ENCODE measurements around the gene C2CD4D.

C2CD4D gene

GRCh38 chr1:151816548-151817352 is 22.9 kb downstream of the C2CD4D start:
- Histone ChIP-seq H3K27ac (ENCODE audit: low read depth, low read length) (no peak overlapping the region), H3K4me3 (ENCODE audit: low read depth in 1 of 5, low read length in 5 of 5) (no peak overlapping the region), H3K9ac (ENCODE audit: low read length in 5 of 5) (no peak overlapping the region), H3K27me3 (ENCODE audit: control insufficient read depth in 5 of 5, insufficient read depth in 4 of 5, low read length in 5 of 5) (peaks cover 0 to 5% (median 2%) of the 10 kb centered on the region in 5 donors), H3K4me1 (ENCODE audit: control insufficient read depth in 5 of 5, insufficient read depth in 5 of 5, low read length in 5 of 5) (peaks cover 0 to 22% (median 13%) of the 10 kb centered on the region in 5 donors), H3K36me3 (ENCODE audit: control insufficient read depth in 5 of 5, insufficient read depth in 5 of 5, low read length in 5 of 5) (no peaks in the 10 kb centered on the region), H3K9me3 (ENCODE audit: control insufficient read depth in 5 of 5, low read length in 5 of 5) (no peaks in the 10 kb centered on the region)

- Histone ChIP-seq H3K27ac (ENCODE audit: low read depth, low read length) (no peak overlapping the region), H3K9ac (ENCODE audit: low read length in 5 of 5) (no peak overlapping the region), H3K36me3 (ENCODE audit: control insufficient read depth in 5 of 5, insufficient read depth in 5 of 5, low read length in 5 of 5) (no peaks in the 10 kb centered on the region), H3K27me3 (ENCODE audit: control insufficient read depth in 5 of 5, insufficient read depth in 4 of 5, low read length in 5 of 5) (peaks cover 0 to 5% (median 2%) of the 10 kb centered on the region in 5 donors), H3K4me1 (ENCODE audit: control insufficient read depth in 5 of 5, insufficient read depth in 5 of 5, low read length in 5 of 5) (peaks cover 0 to 18% (median 10%) of the 10 kb centered on the region in 5 donors), H3K9me3 (ENCODE audit: control insufficient read depth in 5 of 5, low read length in 5 of 5) (no peaks in the 10 kb centered on the region), H3K4me3 (ENCODE audit: low read depth in 1 of 5, low read length in 5 of 5) (no peak overlapping the region)
These were observed 23.8 kb downstream of the C2CD4D start for GRCh38 chr1:151815716-151816327.

GRCh38 chr1:151814971-151815545 is 24.6 kb downstream of the C2CD4D start:
- peaks cover 0 to 14% (median 3%) of the 10 kb centered on the region in 5 donors for H3K4me1 ChIP-seq (ENCODE audit: control insufficient read depth in 5 of 5, insufficient read depth in 5 of 5, low read length in 5 of 5)
- no peak overlapping the region for H3K9ac ChIP-seq (ENCODE audit: low read length in 5 of 5)
- H3K27ac ChIP-seq (ENCODE audit: low read depth, low read length) = no peak overlapping the region
- peaks cover 0 to 5% (median 2%) of the 10 kb centered on the region in 5 donors for H3K27me3 ChIP-seq (ENCODE audit: control insufficient read depth in 5 of 5, insufficient read depth in 4 of 5, low read length in 5 of 5)
- no peaks in the 10 kb centered on the region for H3K9me3 ChIP-seq (ENCODE audit: control insufficient read depth in 5 of 5, low read length in 5 of 5)
- no peaks in the 10 kb centered on the region for H3K36me3 ChIP-seq (ENCODE audit: control insufficient read depth in 5 of 5, insufficient read depth in 5 of 5, low read length in 5 of 5)
- no peak overlapping the region for H3K4me3 ChIP-seq (ENCODE audit: low read depth in 1 of 5, low read length in 5 of 5)

- Histone ChIP-seq H3K4me3 (ENCODE audit: low read depth in 1 of 5, low read length in 5 of 5) (no peak overlapping the region), H3K9ac (ENCODE audit: low read length in 5 of 5) (no peak overlapping the region), H3K4me1 (ENCODE audit: control insufficient read depth in 5 of 5, insufficient read depth in 5 of 5, low read length in 5 of 5) (peaks cover 0 to 15% (median 6%) of the 10 kb centered on the region in 5 donors), H3K36me3 (ENCODE audit: control insufficient read depth in 5 of 5, insufficient read depth in 5 of 5, low read length in 5 of 5) (no peaks in the 10 kb centered on the region), H3K27me3 (ENCODE audit: control insufficient read depth in 5 of 5, insufficient read depth in 4 of 5, low read length in 5 of 5) (peaks cover 0 to 5% (median 2%) of the 10 kb centered on the region in 5 donors), H3K9me3 (ENCODE audit: control insufficient read depth in 5 of 5, low read length in 5 of 5) (no peaks in the 10 kb centered on the region), H3K27ac (ENCODE audit: low read depth, low read length) (no peak overlapping the region)
These were observed 25.2 kb downstream of the C2CD4D start for GRCh38 chr1:151814426-151814825.

- Histone ChIP-seq H3K9me3 (ENCODE audit: control insufficient read depth in 5 of 5, low read length in 5 of 5) (no peaks in the 10 kb centered on the region), H3K4me3 (ENCODE audit: low read depth in 1 of 5, low read length in 5 of 5) (no peak overlapping the region), H3K9ac (ENCODE audit: low read length in 5 of 5) (no peak overlapping the region), H3K27me3 (ENCODE audit: control insufficient read depth in 5 of 5, insufficient read depth in 4 of 5, low read length in 5 of 5) (peaks cover 0 to 5% (median 2%) of the 10 kb centered on the region in 5 donors), H3K4me1 (ENCODE audit: control insufficient read depth in 5 of 5, insufficient read depth in 5 of 5, low read length in 5 of 5) (peaks cover 0 to 18% (median 6%) of the 10 kb centered on the region in 5 donors), H3K27ac (ENCODE audit: low read depth, low read length) (no peak overlapping the region), H3K36me3 (ENCODE audit: control insufficient read depth in 5 of 5, insufficient read depth in 5 of 5, low read length in 5 of 5) (no peaks in the 10 kb centered on the region)
These were observed 26.2 kb downstream of the C2CD4D start for GRCh38 chr1:151813271-151813977.

GRCh38 chr1:151811181-151811580 is 28.4 kb downstream of the C2CD4D start:
- no peaks in the 10 kb centered on the region for H3K36me3 ChIP-seq (ENCODE audit: control insufficient read depth in 5 of 5, insufficient read depth in 5 of 5, low read length in 5 of 5)
- H3K9me3 ChIP-seq (ENCODE audit: control insufficient read depth in 5 of 5, low read length in 5 of 5) = no peaks in the 10 kb centered on the region
- H3K27ac ChIP-seq (ENCODE audit: low read depth, low read length) = no peak overlapping the region
- H3K27me3 ChIP-seq (ENCODE audit: control insufficient read depth in 5 of 5, insufficient read depth in 4 of 5, low read length in 5 of 5) = peaks cover 0 to 5% (median 2%) of the 10 kb centered on the region in 5 donors
- H3K9ac ChIP-seq (ENCODE audit: low read length in 5 of 5) = no peak overlapping the region
- no peak overlapping the region for H3K4me3 ChIP-seq (ENCODE audit: low read depth in 1 of 5, low read length in 5 of 5)
- peaks cover 0 to 18% (median 3%) of the 10 kb centered on the region in 5 donors for H3K4me1 ChIP-seq (ENCODE audit: control insufficient read depth in 5 of 5, insufficient read depth in 5 of 5, low read length in 5 of 5)

- peak overlapping the region; percentile 64 for H3K27ac ChIP-seq (ENCODE audit: low read depth, low read length)
- H3K4me3 ChIP-seq (ENCODE audit: low read depth in 1 of 5, low read length in 5 of 5) = no peak overlapping the region
- peaks cover 0 to 5% (median 0%) of the 10 kb centered on the region in 5 donors for H3K27me3 ChIP-seq (ENCODE audit: control insufficient read depth in 5 of 5, insufficient read depth in 4 of 5, low read length in 5 of 5)
- no peaks in the 10 kb centered on the region for H3K9me3 ChIP-seq (ENCODE audit: control insufficient read depth in 5 of 5, low read length in 5 of 5)
- H3K4me1 ChIP-seq (ENCODE audit: control insufficient read depth in 5 of 5, insufficient read depth in 5 of 5, low read length in 5 of 5) = peaks cover 0 to 24% (median 3%) of the 10 kb centered on the region in 5 donors
- peak overlapping the region in 1 of 5 donors; percentile 41 for H3K9ac ChIP-seq (ENCODE audit: low read length in 5 of 5)
- no peaks in the 10 kb centered on the region for H3K36me3 ChIP-seq (ENCODE audit: control insufficient read depth in 5 of 5, insufficient read depth in 5 of 5, low read length in 5 of 5)
These were observed 29.5 kb downstream of the C2CD4D start for GRCh38 chr1:151809985-151810556.

- H3K9me3 ChIP-seq (ENCODE audit: control insufficient read depth in 5 of 5, low read length in 5 of 5) = no peaks in the 10 kb centered on the region
- H3K4me1 ChIP-seq (ENCODE audit: control insufficient read depth in 5 of 5, insufficient read depth in 5 of 5, low read length in 5 of 5) = peaks cover 0 to 27% (median 3%) of the 10 kb centered on the region in 5 donors
- peaks cover 0 to 5% (median 0%) of the 10 kb centered on the region in 5 donors for H3K27me3 ChIP-seq (ENCODE audit: control insufficient read depth in 5 of 5, insufficient read depth in 4 of 5, low read length in 5 of 5)
- no peaks in the 10 kb centered on the region for H3K36me3 ChIP-seq (ENCODE audit: control insufficient read depth in 5 of 5, insufficient read depth in 5 of 5, low read length in 5 of 5)
- no peak overlapping the region for H3K4me3 ChIP-seq (ENCODE audit: low read depth in 1 of 5, low read length in 5 of 5)
- peak overlapping the region; percentile 64 for H3K27ac ChIP-seq (ENCODE audit: low read depth, low read length)
- peak overlapping the region in 1 of 5 donors; percentile 41 for H3K9ac ChIP-seq (ENCODE audit: low read length in 5 of 5)
These were observed 30.2 kb downstream of the C2CD4D start for GRCh38 chr1:151809290-151809984.

- Histone ChIP-seq H3K36me3 (ENCODE audit: control insufficient read depth in 5 of 5, insufficient read depth in 5 of 5, low read length in 5 of 5) (no peaks in the 10 kb centered on the region), H3K4me3 (ENCODE audit: low read depth in 1 of 5, low read length in 5 of 5) (no peak overlapping the region), H3K9me3 (ENCODE audit: control insufficient read depth in 5 of 5, low read length in 5 of 5) (no peaks in the 10 kb centered on the region), H3K27me3 (ENCODE audit: control insufficient read depth in 5 of 5, insufficient read depth in 4 of 5, low read length in 5 of 5) (peaks cover 0 to 14% (median 0%) of the 10 kb centered on the region in 5 donors), H3K9ac (ENCODE audit: low read length in 5 of 5) (no peak overlapping the region), H3K4me1 (ENCODE audit: control insufficient read depth in 5 of 5, insufficient read depth in 5 of 5, low read length in 5 of 5) (peaks cover 0 to 34% (median 5%) of the 10 kb centered on the region in 5 donors), H3K27ac (ENCODE audit: low read depth, low read length) (no peak overlapping the region)
These were observed 31.9 kb downstream of the C2CD4D start for GRCh38 chr1:151807766-151808165.
